Anterior cingulate cortex (tissue), 58 donors: ENCODE data around the gene GNG7.
"Not testable (repeated sequence)": the region's sequence is repeated elsewhere in the genome, so short reads cannot be mapped to it uniquely, and the experiment has no call there.

Experiments
- DNase-seq, 58 donors: peaks; one replicate each; lab custom pipeline; 2025; lab: John Stamatoyannopoulos, UW

GNG7 gene

GRCh38 chr19:2609034-2609388, 93.5 kb downstream of the GNG7 start:
- DNase-seq = not testable (repeated sequence)

GRCh38 chr19:2608602-2608922, 93.9 kb downstream of the GNG7 start:
- DNase-seq = no peak

- peak in 1 of 58 donors; percentile 21 for DNase-seq
Observed at GRCh38 chr19:2607712-2608601, 94.5 kb downstream of the GNG7 start.

- DNase-seq = not testable (repeated sequence)
Observed at GRCh38 chr19:2606774-2607173, 95.7 kb downstream of the GNG7 start.

GRCh38 chr19:2605889-2606288, 96.6 kb downstream of the GNG7 start:
- not testable (repeated sequence) for DNase-seq

- DNase-seq = no peak
Observed at GRCh38 chr19:2604747-2605329, 97.7 kb downstream of the GNG7 start.

GRCh38 chr19:2603334-2603733, 99.2 kb downstream of the GNG7 start:
- peak in 8 of 58 donors; percentile 11 to 42 (median 22) for DNase-seq

- peak in 56 of 58 donors; percentile 10 to 90 (median 62) for DNase-seq
Observed at GRCh38 chr19:2602391-2603181, 99.9 kb downstream of the GNG7 start.

GRCh38 chr19:2600914-2601870, 101.3 kb downstream of the GNG7 start:
- no peak for DNase-seq

GRCh38 chr19:2594319-2594718, 108.2 kb downstream of the GNG7 start:
- DNase-seq = no peak

- no peak for DNase-seq
Observed at GRCh38 chr19:2592824-2593223, 109.7 kb downstream of the GNG7 start.

- DNase-seq = no peak
Observed at GRCh38 chr19:2591537-2592291, 110.8 kb downstream of the GNG7 start.

- DNase-seq = peak in 10 of 58 donors; percentile 3 to 72 (median 34)
Observed at GRCh38 chr19:2590630-2591399, 111.7 kb downstream of the GNG7 start.

- peak in 1 of 58 donors; percentile 29 for DNase-seq
Observed at GRCh38 chr19:2589441-2589840, 113.1 kb downstream of the GNG7 start.

GRCh38 chr19:2588081-2588777, 114.3 kb downstream of the GNG7 start:
- peak in 16 of 58 donors; percentile 10 to 64 (median 32) for DNase-seq

- no peak for DNase-seq
Observed at GRCh38 chr19:2587001-2587719, 115.3 kb downstream of the GNG7 start.

GRCh38 chr19:2586196-2586595, 116.3 kb downstream of the GNG7 start:
- DNase-seq = no peak
